ACHN (cell line): Measurements from ENCODE around the gene C10orf71.

ENCODE experiments used
- DNase-seq: peaks from one replicate; pipeline ENCODE4 v3.0.0-alpha.2; 2015
- in situ Hi-C: cut with HindIII; loops from 2 replicates; pipeline ENCODE4 v1.10.0; 2017; ENCODE audit warnings: low sequenced_read_pairs, low pct_ligation_motif_present, low pct_unique_long_range_greater_than_20kb

Gene C10orf71

GRCh38 chr10:49309691-49310411 lies 10.9 kb downstream of the C10orf71 start:
- in situ Hi-C loops = no loop called here
- DNase-seq = no peak

GRCh38 chr10:49310460-49310859 lies 11.5 kb downstream of the C10orf71 start:
- in situ Hi-C loops = no loop called here
- no peak for DNase-seq

- DNase-seq = no peak
These were observed 12.1 kb downstream of the C10orf71 start for GRCh38 chr10:49310901-49311554.

GRCh38 chr10:49311555-49312236 lies 12.7 kb downstream of the C10orf71 start:
- in situ Hi-C loops = no loop called here
- DNase-seq = no peak

More at GRCh38 chr10:49310901-49311554, 12.1 kb downstream of the C10orf71 start:
- in situ Hi-C loops = no loop called here

GRCh38 chr10:49312246-49312869 lies 13.4 kb downstream of the C10orf71 start:
- DNase-seq = no peak
- in situ Hi-C loops = no loop called here

GRCh38 chr10:49313501-49314070 lies 14.6 kb downstream of the C10orf71 start:
- no peak for DNase-seq
- in situ Hi-C loops = no loop called here

GRCh38 chr10:49314806-49315205 lies 15.8 kb downstream of the C10orf71 start:
- in situ Hi-C loops = no loop called here
- DNase-seq = no peak

- DNase-seq = no peak
These were observed 19.1 kb downstream of the C10orf71 start for GRCh38 chr10:49318028-49318427.

GRCh38 chr10:49318755-49319154 lies 19.8 kb downstream of the C10orf71 start:
- DNase-seq = no peak
- in situ Hi-C loops = no loop called here

More at GRCh38 chr10:49318028-49318427, 19.1 kb downstream of the C10orf71 start:
- in situ Hi-C loops = no loop called here

GRCh38 chr10:49319206-49319605 lies 20.2 kb downstream of the C10orf71 start:
- in situ Hi-C loops = no loop called here
- DNase-seq = no peak

GRCh38 chr10:49320191-49320590 lies 21.2 kb downstream of the C10orf71 start:
- in situ Hi-C loops = no loop called here
- DNase-seq = no peak

GRCh38 chr10:49321021-49321420 lies 22.1 kb downstream of the C10orf71 start:
- no peak for DNase-seq
- in situ Hi-C loops = no loop called here

- no peak for DNase-seq
- in situ Hi-C loops = no loop called here
These were observed 23.6 kb downstream of the C10orf71 start for GRCh38 chr10:49322371-49323170.

- in situ Hi-C loops = no loop called here
These were observed 24.4 kb downstream of the C10orf71 start for GRCh38 chr10:49323171-49323895.

GRCh38 chr10:49323896-49324270 lies 24.9 kb downstream of the C10orf71 start:
- no peak for DNase-seq
- in situ Hi-C loops = no loop called here

More at GRCh38 chr10:49323171-49323895, 24.4 kb downstream of the C10orf71 start:
- no peak for DNase-seq

- DNase-seq = peak; percentile 15
- in situ Hi-C loops = no loop called here
These were observed 25.7 kb downstream of the C10orf71 start for GRCh38 chr10:49324711-49325110.

- no peak for DNase-seq
- in situ Hi-C loops = no loop called here
These were observed 26.4 kb downstream of the C10orf71 start for GRCh38 chr10:49325131-49325915.
